GM19099 (cell line): ENCODE measurements around the gene ETF1.

ENCODE experiments used
- POLR2A ChIP-seq: IDR thresholded peaks from 3 replicates; pipeline ENCODE4 v1.6.1; 2011; ENCODE audit warnings: low read depth; ENCODE audit not compliant: insufficient read length; ENCODE audit errors: extremely low read depth

Gene ETF1

GRCh38 chr5:138542956-138543729 is at the start of gene ETF1:
ETF1 (minus strand) TSS chr5:138543236; CDS start chr5:138542918, 318 bp downstream.
- TF ChIP-seq POLR2A = peak; percentile 68

DNA sequence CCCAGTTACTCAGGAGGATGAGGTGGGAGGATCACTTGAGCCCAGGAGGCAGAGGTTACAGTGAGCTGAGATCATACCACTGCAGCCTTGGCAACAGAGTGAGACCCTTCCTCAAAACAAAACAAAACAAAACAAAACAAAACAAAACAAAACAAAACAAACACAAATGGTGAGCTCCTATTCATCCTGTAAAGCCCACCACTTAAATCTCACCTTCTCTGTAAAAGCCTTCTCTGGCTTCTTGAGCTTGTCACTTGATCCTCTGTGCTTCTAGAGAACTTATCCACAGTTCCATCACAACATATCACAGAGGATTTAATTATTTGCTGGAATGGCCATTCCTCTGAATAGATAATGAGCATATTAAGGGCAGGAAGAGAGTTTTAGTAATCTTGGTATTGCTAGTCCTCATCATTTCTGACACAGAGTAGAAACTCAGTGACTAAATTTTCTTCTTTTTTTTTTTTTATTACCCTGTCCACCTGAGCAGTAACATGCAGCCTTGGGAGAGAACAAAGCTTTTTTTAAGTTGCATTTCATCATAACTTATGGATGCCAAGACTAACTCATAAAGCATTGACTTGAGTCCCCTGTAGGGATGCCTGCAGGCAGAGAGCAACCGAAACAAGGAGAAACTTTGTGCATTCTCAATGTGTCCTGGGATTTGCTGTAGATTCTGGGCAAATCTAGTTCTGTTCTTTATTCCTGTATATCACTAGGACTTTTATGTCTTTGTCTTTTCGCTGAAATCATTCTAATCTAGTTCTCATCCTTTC is 45.2 kb upstream of the ETF1 start:
- TF ChIP-seq POLR2A = no peak

DNA sequence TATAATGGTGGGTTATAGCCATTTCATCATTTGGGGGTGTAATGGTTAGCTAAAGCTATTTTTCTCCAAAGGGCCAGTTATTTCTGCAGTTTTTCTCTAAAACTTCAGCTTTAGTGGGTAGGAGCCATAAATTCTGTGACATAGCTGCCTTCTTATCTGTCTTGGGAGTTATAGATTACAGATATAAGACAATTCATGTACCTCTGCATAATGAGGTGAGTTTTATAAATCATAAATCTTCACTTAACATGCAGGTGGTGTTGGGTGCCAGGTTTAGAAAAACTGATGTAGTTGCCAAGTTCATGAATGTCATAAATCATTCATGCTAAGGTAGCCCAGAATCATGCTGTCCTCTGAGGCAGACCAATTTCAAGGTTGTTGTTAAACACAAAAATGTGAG is 42.1 kb upstream of the ETF1 start:
- no peak for TF ChIP-seq POLR2A

DNA sequence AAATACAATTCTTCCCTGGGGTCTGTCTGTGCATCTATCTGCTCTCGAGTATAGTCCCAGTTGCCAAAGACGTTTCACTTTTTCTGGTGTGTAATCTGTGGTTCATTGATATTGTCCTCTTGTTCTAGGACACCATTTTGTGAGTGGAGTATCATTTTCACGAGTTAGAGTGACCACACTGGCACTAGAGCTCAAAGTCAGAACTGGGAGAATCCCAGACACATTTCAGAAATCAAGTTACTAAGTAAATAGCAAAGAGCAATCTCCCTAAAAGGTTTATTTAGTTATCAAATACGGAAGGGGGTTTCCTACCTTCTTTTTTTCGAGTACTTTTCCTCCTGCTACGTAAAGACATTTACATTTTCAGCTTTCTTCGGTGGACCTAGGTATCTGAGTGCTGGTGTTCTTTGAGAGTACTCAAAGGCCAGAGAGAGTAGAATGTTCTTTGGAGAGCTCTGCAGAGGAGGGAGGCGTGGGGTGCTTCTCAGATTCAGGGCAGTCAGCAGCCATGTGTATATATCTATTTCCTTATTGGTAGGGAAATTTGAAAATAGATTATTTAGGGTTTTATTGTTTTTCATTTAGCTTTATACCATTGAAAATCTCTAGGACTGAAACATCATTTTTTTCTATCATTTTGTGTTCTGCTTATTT is 41.1 kb upstream of the ETF1 start:
- TF ChIP-seq POLR2A = no peak

GRCh38 chr5:138582959-138583358 is 39.9 kb upstream of the ETF1 start:
- TF ChIP-seq POLR2A = no peak

GRCh38 chr5:138580777-138581176 is 37.7 kb upstream of the ETF1 start:
- no peak for TF ChIP-seq POLR2A

DNA sequence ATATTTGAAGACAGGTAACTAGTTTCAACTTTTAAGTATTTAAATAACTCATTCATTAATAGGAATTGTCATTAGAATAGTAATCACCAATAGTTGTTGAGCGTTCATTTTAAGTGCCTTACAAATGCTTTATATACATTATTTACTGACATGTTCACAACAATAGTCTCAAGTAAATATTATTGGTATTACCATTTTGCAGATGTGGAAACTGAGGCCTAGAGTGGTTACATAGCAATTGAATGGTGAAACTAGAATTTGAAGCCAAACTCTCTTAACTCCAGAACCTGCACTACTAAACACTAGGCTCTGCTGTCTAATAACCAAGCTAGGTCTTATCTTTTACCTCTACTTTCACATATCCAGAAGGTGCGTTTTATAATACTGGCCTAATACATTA is 37.0 kb upstream of the ETF1 start:
- TF ChIP-seq POLR2A = no peak

DNA sequence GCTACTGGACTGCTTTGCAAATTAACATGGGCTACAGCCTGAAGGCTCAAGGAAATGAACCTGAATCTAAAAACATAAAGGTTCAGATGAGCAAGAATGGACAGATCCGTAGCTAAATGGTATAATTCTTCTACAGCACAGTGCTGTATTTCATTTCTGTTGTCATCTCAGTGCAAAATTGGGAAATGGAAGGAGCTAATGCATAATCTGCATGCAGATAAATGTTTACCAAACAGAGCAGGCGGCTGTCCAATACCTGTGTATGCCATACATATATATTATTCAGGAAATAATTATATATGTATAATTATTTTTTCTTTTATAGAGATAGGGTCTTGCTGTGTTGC is 36.5 kb upstream of the ETF1 start:
- no peak for TF ChIP-seq POLR2A

DNA sequence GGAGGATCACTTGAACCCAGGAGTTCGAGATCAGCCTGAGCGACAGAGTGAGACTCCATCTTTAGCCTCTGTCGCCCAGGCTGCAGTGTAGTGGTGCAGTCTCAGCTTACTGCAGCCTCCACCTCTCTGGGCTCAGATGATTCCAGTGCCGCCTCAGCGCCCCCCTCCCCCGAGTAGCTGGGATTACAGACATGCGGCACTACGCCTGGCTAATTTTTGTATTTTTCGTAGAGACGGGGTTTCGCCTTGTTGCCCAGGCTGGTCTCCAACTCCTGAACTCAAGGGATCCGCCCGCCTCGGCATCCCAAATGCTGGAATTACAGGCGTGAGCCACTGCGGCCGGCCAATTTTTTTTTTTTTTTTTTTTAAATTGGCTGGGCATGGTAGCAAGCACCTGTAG is 34.4 kb upstream of the ETF1 start:
- no peak for TF ChIP-seq POLR2A

GRCh38 chr5:138575194-138576015 is 32.4 kb upstream of the ETF1 start, which contains the start of gene HSPA9:
HSPA9 (minus strand) TSS chr5:138575401; CDS start chr5:138575318, 83 bp downstream.
- peak; percentile 85 for TF ChIP-seq POLR2A

DNA sequence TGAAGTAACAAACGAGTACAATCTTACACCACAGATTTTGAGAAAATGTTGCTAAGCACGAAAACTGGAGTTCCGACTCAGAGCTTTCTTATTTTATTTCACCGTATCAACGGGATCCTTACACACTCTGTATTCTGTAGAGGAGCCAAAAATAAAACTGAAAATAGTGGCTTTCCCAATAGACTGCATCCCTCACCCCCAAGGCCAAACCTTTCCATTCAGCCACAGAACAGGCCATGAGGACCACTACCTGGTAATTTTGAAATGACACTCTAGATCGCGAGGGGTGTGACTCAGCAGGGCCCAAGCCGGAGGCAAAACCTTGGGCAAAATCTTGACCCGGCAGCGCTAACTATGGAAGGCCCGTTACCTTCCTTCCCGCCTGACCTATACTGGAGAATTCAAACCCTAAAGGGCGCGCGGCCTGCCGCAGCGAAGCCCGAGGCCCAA is 31.7 kb upstream of the ETF1 start:
- no peak for TF ChIP-seq POLR2A

DNA sequence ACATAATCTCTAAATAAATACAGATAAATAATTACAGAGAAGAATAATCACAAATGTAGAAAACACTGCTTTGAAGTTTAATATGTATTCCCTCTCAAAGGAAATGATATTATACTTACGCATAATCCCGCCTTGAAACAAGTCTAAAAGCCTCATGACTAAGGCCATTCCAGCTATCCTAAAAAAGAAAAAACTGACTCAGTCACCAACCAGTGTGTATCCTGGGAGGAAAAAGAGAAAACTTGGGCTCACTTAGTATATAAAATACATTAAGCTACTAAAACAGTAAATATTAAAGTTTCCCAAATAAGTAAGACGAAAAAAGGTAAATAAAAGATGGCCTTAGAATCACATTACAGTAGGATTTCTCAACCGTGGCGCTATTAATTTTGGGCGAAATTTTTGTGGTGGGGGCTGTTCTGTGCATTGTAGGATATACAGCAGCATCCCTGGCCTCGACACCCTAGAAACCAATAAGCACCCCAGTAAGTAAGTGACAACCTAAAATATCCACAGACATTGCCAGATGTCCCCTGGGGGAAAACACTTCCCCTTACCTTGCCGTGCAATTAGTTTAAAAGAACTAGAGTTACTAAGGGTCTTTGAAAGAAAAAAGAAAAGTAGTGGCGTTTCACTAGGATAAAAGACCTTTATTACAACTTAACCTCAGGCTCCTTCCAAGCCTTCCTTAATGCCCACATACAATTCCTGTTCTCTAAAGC is 31.1 kb upstream of the ETF1 start:
- no peak for TF ChIP-seq POLR2A

DNA sequence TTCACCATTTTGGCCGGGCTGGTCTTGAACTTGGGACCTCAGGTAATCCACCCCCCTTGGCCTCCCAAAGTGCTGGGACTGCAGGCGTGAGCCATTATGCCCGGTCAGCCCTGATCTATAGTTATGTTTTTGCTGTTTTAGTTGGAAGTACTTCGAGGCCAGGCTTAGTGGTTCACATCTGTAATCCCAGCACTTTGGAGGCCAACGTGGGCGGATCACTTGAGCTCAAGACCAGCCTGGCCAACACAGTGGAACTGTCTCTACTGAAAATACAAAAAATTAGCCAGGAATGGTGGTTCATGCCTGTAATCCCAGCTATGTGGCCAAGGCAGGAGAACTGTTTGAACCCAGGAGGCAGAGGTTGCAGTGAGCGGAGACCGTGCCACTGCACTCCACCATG is 30.2 kb upstream of the ETF1 start:
- no peak for TF ChIP-seq POLR2A

DNA sequence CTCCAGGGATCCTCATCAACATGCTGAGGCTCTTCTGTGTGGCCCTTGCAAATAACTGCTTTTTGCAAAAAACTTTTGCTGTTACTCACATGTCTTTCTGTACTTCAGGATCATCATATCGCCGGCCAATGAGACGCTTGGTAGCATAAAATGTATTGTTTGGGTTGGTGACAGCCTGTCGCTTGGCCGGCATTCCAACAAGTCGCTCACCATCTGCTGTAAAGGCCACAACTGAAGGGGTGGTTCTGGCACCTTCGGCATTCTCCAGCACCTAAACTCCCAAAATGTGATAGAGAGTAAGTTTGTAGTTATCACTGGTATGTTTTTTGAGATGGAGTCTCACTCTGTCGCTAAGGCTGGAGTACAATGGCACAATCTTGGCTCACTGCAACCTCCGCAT is 27.8 kb upstream of the ETF1 start:
- TF ChIP-seq POLR2A = no peak
